CD4-positive, CD25-positive, alpha-beta regulatory T cell (primary cell): ENCODE data around the gene KRTAP6-3. TPM values are rescaled to one million over a fixed set of nuclear protein-coding genes. Genes with fewer than 3 reads are reported as not detected.

Source experiments
- ATAC-seq, 2 donors: fragments of 150-1000 bp; cut with Tn5 transposase; one replicate each; pipeline ENCODE4 v1.10.0; 2021; ENCODE audit warnings: low read depth in 2 of 2, moderate number of reproducible peaks in 2 of 2, moderate library complexity in 1 of 2
- DNase-seq, 3 donors: peaks; one replicate each; pipeline versions ENCODE4 v3.0.0 to v3.0.0-alpha.2; 2012 to 2022; ENCODE audit warnings: mixed read lengths in 1 of 3
- H3K27ac ChIP-seq: one replicate; pipeline ENCODE4 v1.7.0; 2013; ENCODE audit warnings: mild to moderate bottlenecking, low read length; ENCODE audit not compliant: insufficient read depth, poor library complexity, severe bottlenecking
- H3K27me3 ChIP-seq: one replicate; pipeline ENCODE4 v1.7.0; 2013; ENCODE audit warnings: low read length; ENCODE audit not compliant: control insufficient read depth, insufficient read depth
- H3K36me3 ChIP-seq: one replicate; pipeline ENCODE4 v1.7.0; 2013; ENCODE audit warnings: mild to moderate bottlenecking, low read length, moderate library complexity; ENCODE audit not compliant: control insufficient read depth, insufficient read depth
- H3K4me1 ChIP-seq: 2 replicates; pipeline ENCODE4 v1.7.0; 2013; ENCODE audit warnings: mild to moderate bottlenecking, low read length; ENCODE audit not compliant: insufficient read depth, control insufficient read depth, poor library complexity, severe bottlenecking
- H3K4me3 ChIP-seq: one replicate; pipeline ENCODE4 v1.7.0; 2013; ENCODE audit warnings: low read depth, mild to moderate bottlenecking, low read length, moderate library complexity
- H3K9me3 ChIP-seq, 2 experiments: 1 replicate in 1 of 2; 2 replicates in 1 of 2; pipeline ENCODE4 v1.7.0; 2013; ENCODE audit warnings: low read length in 2 of 2, mild to moderate bottlenecking in 1 of 2, moderate library complexity in 1 of 2; ENCODE audit not compliant: control insufficient read depth in 2 of 2
- H3K27ac Mint-ChIP-seq, 3 donors: one replicate each; pipeline ENCODE4 v1.8.0; 2020 to 2022; ENCODE audit warnings: mild to moderate bottlenecking in 3 of 3, mixed read lengths in 3 of 3, moderate library complexity in 2 of 3
- H3K27me3 Mint-ChIP-seq: one replicate; pipeline ENCODE4 v1.8.0; 2022; ENCODE audit warnings: mild to moderate bottlenecking, mixed read lengths
- H3K36me3 Mint-ChIP-seq: one replicate; pipeline ENCODE4 v1.8.0; 2020; ENCODE audit warnings: mixed read lengths
- H3K4me1 Mint-ChIP-seq, 4 donors: one replicate each; pipeline ENCODE4 v1.8.0; 2020 to 2022; ENCODE audit warnings: mixed read lengths in 4 of 4, mild to moderate bottlenecking in 1 of 4
- H3K4me3 Mint-ChIP-seq, 4 donors: one replicate each; pipeline ENCODE4 v1.8.0; 2020 to 2022; ENCODE audit warnings: mild to moderate bottlenecking in 4 of 4, mixed read lengths in 4 of 4, moderate library complexity in 3 of 4
- H3K9me3 Mint-ChIP-seq, 7 donors: one replicate each; pipeline ENCODE4 v1.8.0; 2020 to 2022; ENCODE audit warnings: mixed read lengths in 7 of 7, mild to moderate bottlenecking in 3 of 7, moderate library complexity in 2 of 7
- polyA plus RNA-seq, 4 donors: library from polyadenylated mRNA; unstranded; fragments of 300-500 nt; fragmentation: Illumina TruSeq; gene quantifications; one replicate each; pipeline ENCODE4 v1.2.3, GENCODE V29; 2021
- total RNA-seq: library from RNA; stranded (reverse); gene quantifications from one replicate; pipeline ENCODE4 v1.2.3, GENCODE V29; 2022

The KRTAP6-3 gene
- total and polyA plus RNA-seq, 5 donors from 2014 or later, result not detected

DNA sequence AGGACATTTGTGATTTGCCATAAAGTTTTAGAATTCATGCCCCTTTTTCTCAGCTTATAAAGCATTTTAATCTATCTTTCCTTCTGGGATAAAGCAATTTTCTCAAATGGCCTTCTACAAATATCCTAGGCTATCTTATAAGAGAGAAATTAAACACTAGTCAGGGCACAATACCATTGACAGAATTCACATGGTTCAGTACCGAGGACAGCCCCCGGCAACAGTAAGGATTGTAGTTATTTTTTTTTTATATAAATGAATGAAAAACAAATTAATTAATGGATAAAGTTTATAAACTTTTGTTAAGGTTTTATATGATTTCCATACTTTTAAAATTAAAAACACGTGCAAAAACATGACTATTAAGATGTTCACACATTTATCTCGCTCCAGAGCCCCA is 35.9 kb downstream of the KRTAP6-3 start:
- Histone ChIP-seq H3K27ac (no peak overlapping the region), H3K4me3 (no peak overlapping the region), H3K36me3 (no peaks in the 10 kb centered on the region), H3K4me1 (no peaks in the 10 kb centered on the region), H3K27me3 (no peaks in the 10 kb centered on the region), H3K9me3 (no peaks in the 10 kb centered on the region)
- Mint-ChIP-seq H3K36me3 (no peaks in the 10 kb centered on the region), H3K4me1 (no peaks in the 10 kb centered on the region), H3K27ac (no peak overlapping the region), H3K4me3 (no peak overlapping the region), H3K27me3 (no peaks in the 10 kb centered on the region), H3K9me3 (peaks cover 0 to 5% (median 4%) of the 10 kb centered on the region in 7 donors)
- DNase-seq (no peak), ATAC-seq (no peak)

DNA sequence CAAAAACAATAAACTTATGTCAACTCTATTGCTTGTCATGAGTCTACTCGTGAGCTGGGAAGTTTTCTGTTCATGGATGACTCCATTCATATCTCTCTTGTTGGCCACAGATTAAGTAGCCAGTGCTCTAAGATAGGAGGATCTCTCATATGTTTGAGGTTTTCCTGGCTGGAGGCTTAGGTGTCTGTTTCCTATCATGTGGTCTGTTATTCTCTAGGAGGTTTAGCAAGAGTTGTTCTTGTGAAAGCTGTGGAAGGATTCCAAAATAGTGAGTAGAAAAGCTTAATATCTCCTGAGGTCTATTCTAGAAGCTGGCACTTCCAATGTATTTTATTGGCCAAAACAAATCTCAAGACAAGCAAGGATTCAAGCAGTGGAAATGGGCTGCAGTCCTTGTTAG is 37.0 kb downstream of the KRTAP6-3 start:
- Mint-ChIP-seq H3K9me3 (peaks cover 0 to 5% (median 3%) of the 10 kb centered on the region in 7 donors), H3K4me1 (no peaks in the 10 kb centered on the region), H3K36me3 (no peaks in the 10 kb centered on the region), H3K27ac (no peak overlapping the region), H3K27me3 (no peaks in the 10 kb centered on the region), H3K4me3 (no peak overlapping the region)
- H3K9me3 ChIP-seq, result no peaks in the 10 kb centered on the region
- ATAC-seq, result no peak
- DNase-seq, result no peak
- no peak overlapping the region for H3K27ac ChIP-seq
- no peaks in the 10 kb centered on the region for H3K36me3 ChIP-seq
- no peaks in the 10 kb centered on the region for H3K27me3 ChIP-seq
- no peaks in the 10 kb centered on the region for H3K4me1 ChIP-seq
- no peak overlapping the region for H3K4me3 ChIP-seq

DNA sequence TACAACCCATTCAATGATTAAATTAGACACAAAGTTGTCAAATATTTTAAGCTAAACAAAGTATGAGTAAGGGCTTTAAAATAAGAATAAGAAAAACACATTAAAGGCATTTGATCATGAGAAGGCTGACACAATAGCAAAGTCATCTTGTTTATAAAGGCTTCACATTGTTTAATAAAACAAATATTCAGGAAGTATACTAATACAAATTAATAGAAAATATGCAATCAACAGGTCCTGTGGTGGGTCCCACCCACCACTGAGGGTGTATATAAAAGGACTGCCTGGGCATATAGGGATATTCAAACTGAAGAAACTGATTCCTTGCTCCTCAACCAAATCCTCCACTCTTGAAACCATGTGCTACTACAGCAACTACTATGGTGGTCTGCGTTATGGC is 42.7 kb downstream of the KRTAP6-3 start, which contains the start of gene KRTAP20-2:
Gene KRTAP20-2, plus strand, starts transcription at position 301 of the 400 bp plus-strand sequence. Its CDS starts 58 bp downstream, at position 359.
- Histone ChIP-seq H3K4me1 (no peaks in the 10 kb centered on the region), H3K36me3 (no peaks in the 10 kb centered on the region), H3K9me3 (no peaks in the 10 kb centered on the region), H3K27ac (no peak within 1 kb of the TSS), H3K27me3 (no peaks in the 10 kb centered on the region), H3K4me3 (no peak within 1 kb of the TSS)
- no peak for DNase-seq
- H3K27me3 Mint-ChIP-seq, result no peaks in the 10 kb centered on the region
- H3K9me3 Mint-ChIP-seq, result peaks cover 0 to 3% (median 2%) of the 10 kb centered on the region in 7 donors
- H3K36me3 Mint-ChIP-seq, result no peaks in the 10 kb centered on the region
- no peak within 1 kb of the TSS for H3K4me3 Mint-ChIP-seq
- no peak for ATAC-seq
- H3K4me1 Mint-ChIP-seq, result no peaks in the 10 kb centered on the region
- no peak within 1 kb of the TSS for H3K27ac Mint-ChIP-seq

DNA sequence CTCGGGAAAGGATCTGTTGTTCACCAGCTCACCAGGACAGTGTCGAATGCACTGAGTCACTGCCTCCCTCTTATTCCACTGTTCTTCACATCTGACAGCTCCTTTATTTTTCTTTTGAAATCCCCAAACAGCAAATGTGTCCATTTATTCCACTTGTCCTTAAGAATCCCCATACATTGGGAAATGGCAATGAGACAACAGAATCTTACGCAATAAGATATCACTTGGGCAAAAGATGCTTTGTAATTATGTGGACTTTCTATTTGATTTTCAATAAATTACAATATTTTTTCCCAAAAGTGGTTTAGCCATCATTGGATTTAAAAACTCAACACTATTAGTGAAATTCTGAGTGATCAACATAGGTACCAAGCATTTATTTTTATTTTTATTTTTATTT is 46.4 kb downstream of the KRTAP6-3 start:
- no peak overlapping the region for H3K4me3 Mint-ChIP-seq
- Histone ChIP-seq H3K4me1 (no peaks in the 10 kb centered on the region), H3K36me3 (no peaks in the 10 kb centered on the region), H3K9me3 (no peaks in the 10 kb centered on the region), H3K27me3 (no peaks in the 10 kb centered on the region), H3K27ac (no peak overlapping the region), H3K4me3 (no peak overlapping the region)
- H3K27ac Mint-ChIP-seq, result no peak overlapping the region
- DNase-seq, result no peak
- H3K4me1 Mint-ChIP-seq, result no peaks in the 10 kb centered on the region
- H3K36me3 Mint-ChIP-seq, result no peaks in the 10 kb centered on the region
- no peak for ATAC-seq
- peaks cover 0 to 6% (median 2%) of the 10 kb centered on the region in 7 donors for H3K9me3 Mint-ChIP-seq
- no peaks in the 10 kb centered on the region for H3K27me3 Mint-ChIP-seq

DNA sequence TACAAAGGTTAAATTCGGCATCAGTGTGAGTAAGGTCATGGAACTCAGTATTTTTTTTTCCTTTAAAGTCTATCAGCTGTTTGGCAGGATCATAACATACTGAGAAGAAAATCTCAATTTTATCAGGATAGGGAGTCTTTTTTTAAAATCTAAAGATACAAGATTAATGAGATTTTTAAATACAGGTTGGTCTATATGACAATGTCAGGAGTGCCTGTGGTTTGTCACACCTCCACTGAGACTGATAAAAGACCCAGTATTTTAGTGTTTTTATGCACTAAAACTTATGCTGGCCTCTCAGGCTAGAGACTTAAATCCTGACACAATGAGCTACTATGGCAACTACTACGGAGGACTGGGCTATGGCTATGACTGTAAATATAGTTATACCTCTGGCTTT is 50.3 kb downstream of the KRTAP6-3 start, which contains the start of gene KRTAP20-3:
Gene KRTAP20-3, plus strand, starts transcription at position 301 of the 400 bp plus-strand sequence.
- Histone ChIP-seq H3K4me1 (no peaks in the 10 kb centered on the region), H3K36me3 (no peaks in the 10 kb centered on the region), H3K9me3 (no peaks in the 10 kb centered on the region), H3K27ac (no peak within 1 kb of the TSS), H3K27me3 (no peaks in the 10 kb centered on the region), H3K4me3 (no peak within 1 kb of the TSS)
- no peak for ATAC-seq
- H3K27me3 Mint-ChIP-seq, result no peaks in the 10 kb centered on the region
- peaks cover 0 to 10% (median 3%) of the 10 kb centered on the region in 7 donors for H3K9me3 Mint-ChIP-seq
- no peak for DNase-seq
- H3K36me3 Mint-ChIP-seq, result no peaks in the 10 kb centered on the region
- no peak within 1 kb of the TSS for H3K4me3 Mint-ChIP-seq
- no peaks in the 10 kb centered on the region for H3K4me1 Mint-ChIP-seq
- H3K27ac Mint-ChIP-seq, result no peak within 1 kb of the TSS

Other genes with a start within 250 kb of the KRTAP6-3 start
- gene KRTAP23-1, start 243.8 kb upstream of the KRTAP6-3 start, total RNA-seq, result not detected
- gene KRTAP23-1, start 243.8 kb upstream of the KRTAP6-3 start, polyA plus RNA-seq, result not detected
- gene KRTAP13-2, start 220.2 kb upstream of the KRTAP6-3 start, total RNA-seq, result not detected
- not detected for gene KRTAP13-2, start 220.2 kb upstream of the KRTAP6-3 start, polyA plus RNA-seq
- gene KRTAP13-1, start 196.4 kb upstream of the KRTAP6-3 start, total RNA-seq, result not detected
- not detected for gene KRTAP13-1, start 196.4 kb upstream of the KRTAP6-3 start, polyA plus RNA-seq
- not detected for gene KRTAP13-3, start 166.5 kb upstream of the KRTAP6-3 start, total RNA-seq
- gene KRTAP13-3, start 166.5 kb upstream of the KRTAP6-3 start, polyA plus RNA-seq, result not detected
- not detected for gene KRTAP13-4, start 162.2 kb upstream of the KRTAP6-3 start, total RNA-seq
- gene KRTAP13-4, start 162.2 kb upstream of the KRTAP6-3 start, polyA plus RNA-seq, result not detected
- not detected for gene KRTAP15-1, start 152.2 kb upstream of the KRTAP6-3 start, total RNA-seq
- gene KRTAP15-1, start 152.2 kb upstream of the KRTAP6-3 start, polyA plus RNA-seq, result not detected
- gene KRTAP19-1, start 112.1 kb upstream of the KRTAP6-3 start, total RNA-seq, result not detected
- gene KRTAP19-1, start 112.1 kb upstream of the KRTAP6-3 start, polyA plus RNA-seq, result not detected
- gene KRTAP19-2, start 105.0 kb upstream of the KRTAP6-3 start, total RNA-seq, result not detected
- not detected for gene KRTAP19-2, start 105.0 kb upstream of the KRTAP6-3 start, polyA plus RNA-seq
- not detected for gene KRTAP19-3, start 100.4 kb upstream of the KRTAP6-3 start, total RNA-seq
- not detected for gene KRTAP19-3, start 100.4 kb upstream of the KRTAP6-3 start, polyA plus RNA-seq
- not detected for gene KRTAP19-4, start 95.3 kb upstream of the KRTAP6-3 start, total RNA-seq
- not detected for gene KRTAP19-4, start 95.3 kb upstream of the KRTAP6-3 start, polyA plus RNA-seq
- not detected for gene KRTAP19-5, start 90.3 kb upstream of the KRTAP6-3 start, total RNA-seq
- not detected for gene KRTAP19-5, start 90.3 kb upstream of the KRTAP6-3 start, polyA plus RNA-seq
- gene KRTAP19-6, start 50.6 kb upstream of the KRTAP6-3 start, total RNA-seq, result not detected
- gene KRTAP19-6, start 50.6 kb upstream of the KRTAP6-3 start, polyA plus RNA-seq, result not detected
- not detected for gene KRTAP19-7, start 31.1 kb upstream of the KRTAP6-3 start, total RNA-seq
- gene KRTAP19-7, start 31.1 kb upstream of the KRTAP6-3 start, polyA plus RNA-seq, result not detected
- gene KRTAP22-2, start 2.0 kb upstream of the KRTAP6-3 start, total RNA-seq, result not detected
- gene KRTAP22-2, start 2.0 kb upstream of the KRTAP6-3 start, polyA plus RNA-seq, result not detected
- gene KRTAP6-2, start 6.5 kb downstream of the KRTAP6-3 start, total RNA-seq, result not detected
- gene KRTAP6-2, start 6.5 kb downstream of the KRTAP6-3 start, polyA plus RNA-seq, result not detected
- not detected for gene KRTAP22-1, start 8.6 kb downstream of the KRTAP6-3 start, total RNA-seq
- not detected for gene KRTAP22-1, start 8.6 kb downstream of the KRTAP6-3 start, polyA plus RNA-seq
- gene KRTAP6-1, start 21.5 kb downstream of the KRTAP6-3 start, total RNA-seq, result not detected
- not detected for gene KRTAP6-1, start 21.5 kb downstream of the KRTAP6-3 start, polyA plus RNA-seq
- not detected for gene KRTAP20-1, start 24.0 kb downstream of the KRTAP6-3 start, total RNA-seq
- gene KRTAP20-1, start 24.0 kb downstream of the KRTAP6-3 start, polyA plus RNA-seq, result not detected
- gene KRTAP20-4, start 28.2 kb downstream of the KRTAP6-3 start, total RNA-seq, result not detected
- gene KRTAP20-4, start 28.2 kb downstream of the KRTAP6-3 start, polyA plus RNA-seq, result not detected
- gene KRTAP20-2, start 42.8 kb downstream of the KRTAP6-3 start, total RNA-seq, result not detected
- gene KRTAP20-2, start 42.8 kb downstream of the KRTAP6-3 start, polyA plus RNA-seq, result not detected
- gene KRTAP20-3, start 50.4 kb downstream of the KRTAP6-3 start, total RNA-seq, result not detected
- not detected for gene KRTAP20-3, start 50.4 kb downstream of the KRTAP6-3 start, polyA plus RNA-seq
- gene KRTAP21-3, start 126.3 kb downstream of the KRTAP6-3 start, total RNA-seq, result not detected
- gene KRTAP21-3, start 126.3 kb downstream of the KRTAP6-3 start, polyA plus RNA-seq, result not detected
- gene KRTAP21-2, start 154.8 kb downstream of the KRTAP6-3 start, total RNA-seq, result not detected
- gene KRTAP21-2, start 154.8 kb downstream of the KRTAP6-3 start, polyA plus RNA-seq, result not detected
- not detected for gene KRTAP21-1, start 163.0 kb downstream of the KRTAP6-3 start, total RNA-seq
- gene KRTAP21-1, start 163.0 kb downstream of the KRTAP6-3 start, polyA plus RNA-seq, result not detected
- not detected for gene KRTAP8-1, start 220.8 kb downstream of the KRTAP6-3 start, total RNA-seq
- gene KRTAP8-1, start 220.8 kb downstream of the KRTAP6-3 start, polyA plus RNA-seq, result not detected
- not detected for gene KRTAP7-1, start 237.3 kb downstream of the KRTAP6-3 start, total RNA-seq
- not detected for gene KRTAP7-1, start 237.3 kb downstream of the KRTAP6-3 start, polyA plus RNA-seq